Measurements from ENCODE around the gene SLC46A1. TPM values are rescaled to one million over a fixed set of nuclear protein-coding genes. Genes with fewer than 3 reads are reported as not detected.
A peak's percentile ranks its signal among the peaks of the same experiment; 100 is the strongest.

Gene SLC46A1
- total and polyA plus RNA-seq, 2 of the 8 experiments (the other 6 are each of a cell fraction or from before 2014, with no cell fraction given), result 5.3 to 8.7 TPM

- no peak overlapping the region for H3K4me2 ChIP-seq (ENCODE audit: insufficient read depth in 1 of 2, low read depth in 2 of 2, low read length in 2 of 2)
- no peaks in the 10 kb centered on the region; a peak in 1 of 7 replicates for H3K4me1 ChIP-seq (replicated peaks in 1 of 4; ENCODE audit: control insufficient read depth in 3 of 4, insufficient read depth in 4 of 4, low read length in 3 of 4)
- H3K18ac ChIP-seq (ENCODE audit: extremely low read depth, low read length), result no peak overlapping the region
- H3K14ac ChIP-seq (ENCODE audit: insufficient read length), result no peak overlapping the region
- 0 out of 2 replicates have a peak overlapping the region, but pooled peaks have one; percentile 9 for H2BK12ac ChIP-seq (ENCODE audit: low read depth, low read length)
- no peaks in the 10 kb centered on the region for H3K36me3 ChIP-seq (ENCODE audit: control insufficient read depth in 2 of 4, insufficient read depth in 4 of 4, low read length in 3 of 4)
- H3K79me2 ChIP-seq (ENCODE audit: control insufficient read depth in 1 of 2, insufficient read depth in 2 of 2, low read length in 2 of 2), result no peaks in the 10 kb centered on the region
- 86% methylated on average over 3 of the region's 6 CpGs; no CpG with 5 or more reads in 1 of the 2 experiments for WGBS, 2 experiments (ENCODE audit: extremely low coverage in 1 of 2, insufficient coverage in 1 of 2, insufficient read length in 1 of 2, insufficient replicate concordance in 2 of 2, low coverage in 1 of 2, low lambda C conversion rate in 2 of 2, missing lambda C conversion rate in 1 of 2)
- no peak overlapping the region for H3K56ac ChIP-seq (replicated peaks; ENCODE audit: insufficient read length, low read depth, low read length)
- FAIRE-seq (no peak), DNase-seq (ENCODE audit: low read depth in 1 of 2, low spot score in 2 of 2) (no peak)
- H2AFZ ChIP-seq (ENCODE audit: low read length), result no peak overlapping the region
- H2AK5ac ChIP-seq (ENCODE audit: low read depth, low read length), result no peak overlapping the region
- H2BK15ac ChIP-seq (ENCODE audit: low read length), result peak overlapping the region; percentile 72; the same call in 1 of the 2 replicates
- ChIA-PET POLR2A (ENCODE audit: partially characterized antibody) (interaction anchor here (1.2 to 12.8 kb wide), 3 partner anchors 8 to 11 kb away, joined by 3 to 135 read pairs (median 12); partner anchors contain the start of gene SLC46A1), CTCF (ENCODE audit: partially characterized antibody) (interaction anchor here (0.8 to 2.8 kb wide), 5 partner anchors 9 to 99 kb away, joined by 3 to 11 read pairs (median 4); partner anchors contain the start of gene SLC46A1)
- peak overlapping the region; percentile 58 for H3K4ac ChIP-seq (replicated peaks; ENCODE audit: insufficient read length, low read depth, low read length)
- no peak overlapping the region for H4K5ac ChIP-seq (ENCODE audit: insufficient read length, low read depth, low read length)
- H4K91ac ChIP-seq (replicated peaks; ENCODE audit: insufficient read length, low read length), result no peak overlapping the region
- H4K20me1 ChIP-seq (replicated peaks in 1 of 2; ENCODE audit: control insufficient read depth in 1 of 2, insufficient read depth in 2 of 2, low read length in 2 of 2), result no peaks in the 10 kb centered on the region
- H3K23ac ChIP-seq (ENCODE audit: insufficient read length), result no peak overlapping the region
- H3K79me1 ChIP-seq (ENCODE audit: low read depth, low read length), result no peaks in the 10 kb centered on the region
- H3K23me2 ChIP-seq (ENCODE audit: low read depth, low read length), result no peaks in the 10 kb centered on the region
- H3K9me3 ChIP-seq (ENCODE audit: insufficient read depth in 2 of 2, low read depth in 1 of 2, low read length in 1 of 2), result no peaks in the 10 kb centered on the region
- H3K4me3 ChIP-seq (ENCODE audit: extremely low read depth in 1 of 4, insufficient read depth in 2 of 4, low read depth in 3 of 4, low read length in 4 of 4), result no peak overlapping the region
- H2BK120ac ChIP-seq (replicated peaks; ENCODE audit: low read depth, low read length), result no peak overlapping the region
- no peak overlapping the region for H3K27ac ChIP-seq (ENCODE audit: low read depth, low read length)
- H3K27me3 ChIP-seq (replicated peaks in 1 of 4; ENCODE audit: control insufficient read depth in 3 of 4, extremely low read depth in 1 of 4, insufficient read depth in 3 of 4, low read length in 3 of 4), result peaks cover 0 to 5% (median under 1%) of the 10 kb centered on the region in 4 experiments; a peak in 2 of 7 replicates
- no peak overlapping the region for H2BK20ac ChIP-seq (ENCODE audit: low read length)
- no peak overlapping the region for H4K8ac ChIP-seq (ENCODE audit: extremely low read depth, insufficient read depth, low read length)
- no peak overlapping the region for H2BK5ac ChIP-seq (ENCODE audit: low read depth, low read length)
- no peak overlapping the region for H3K9ac ChIP-seq (replicated peaks in 1 of 4; ENCODE audit: extremely low read depth in 1 of 4, low read depth in 3 of 4, low read length in 3 of 4)
- no peak for TF ChIP-seq EP300 (IDR thresholded peaks at IDR 0.05; ENCODE audit: borderline replicate concordance in 1 of 2, low read depth in 2 of 2, low read length in 2 of 2)
- no peak for TF ChIP-seq E2F6 (IDR thresholded peaks at IDR 0.05)
- no peak for TF ChIP-seq NANOG (IDR thresholded peaks at IDR 0.05; ENCODE audit: insufficient read depth, low read depth, low read length, poor library complexity, severe bottlenecking)
- TF ChIP-seq SIX5 (IDR thresholded peaks at IDR 0.05; ENCODE audit: low read depth, low read length), result no peak
- TF ChIP-seq ATF3 (IDR thresholded peaks at IDR 0.05; ENCODE audit: insufficient read depth, low read depth, low read length), result no peak
- TF ChIP-seq CHD2 (IDR thresholded peaks at IDR 0.05; ENCODE audit: low read length), result no peak
- TF ChIP-seq SIN3A (conservative IDR thresholded peaks at IDR 0.05 in 1 of 2, IDR thresholded peaks at IDR 0.05 in 1 of 2; ENCODE audit: low read depth in 1 of 2, low read length in 2 of 2), result no peak
- TF ChIP-seq CREB1 (IDR thresholded peaks at IDR 0.05), result no peak
- no peak for TF ChIP-seq TAF1 (IDR thresholded peaks at IDR 0.05; ENCODE audit: low read depth, low read length)
- no peak for TF ChIP-seq BCL11A (IDR thresholded peaks at IDR 0.05; ENCODE audit: low read depth in 2 of 2, low read length in 2 of 2)
- TF ChIP-seq JUND (IDR thresholded peaks at IDR 0.05; ENCODE audit: low read length), result no peak
- no peak for TF ChIP-seq NRF1 (IDR thresholded peaks at IDR 0.05; ENCODE audit: low read depth, low read length)
- TF ChIP-seq TCF12 (IDR thresholded peaks at IDR 0.05; ENCODE audit: low read depth, low read length), result no peak
Observed at GRCh38 chr17:28395968-28396367, 10.0 kb downstream of the SLC46A1 start.
